Right lobe of liver (tissue), 6 donors: Measurements from ENCODE around the gene PITPNM3. TPM values are rescaled to one million over a fixed set of nuclear protein-coding genes. Genes with fewer than 3 reads are reported as not detected.
A peak's percentile ranks its signal among the peaks of the same experiment; 100 is the strongest.

Experiments used
- ATAC-seq, 4 donors: fragments of 200-7000 bp; cut with Tn5 transposase; one replicate each; pipeline ENCODE4 v1.9.1; 2020; ENCODE audit warnings: mild to moderate bottlenecking in 4 of 4, moderate library complexity in 4 of 4
- DNase-seq, 3 donors: peaks; one replicate each; pipeline ENCODE4 v3.0.0-alpha.2; 2020
- H3K27ac ChIP-seq, 3 donors: fragments of 200-600 bp; one replicate each; pipeline ENCODE4 v1.8.0; 2022
- H3K27me3 ChIP-seq, 2 donors: fragments of 200-600 bp; one replicate each; pipeline ENCODE4 v1.8.0; 2022
- H3K36me3 ChIP-seq, 4 donors: fragments of 200-600 bp; sonication (generic) in 1 of 4; one replicate each; pipeline versions ENCODE4 v1.5.1 to v1.8.0; 2017 to 2022; ENCODE audit warnings: control low read depth in 1 of 4
- H3K4me1 ChIP-seq, 4 donors: fragments of 200-600 bp; sonication (generic) in 1 of 4; one replicate each; pipeline versions ENCODE4 v1.5.1 to v1.8.0; 2017 to 2022; ENCODE audit warnings: control low read depth in 1 of 4
- H3K4me3 ChIP-seq, 3 donors: fragments of 200-600 bp; one replicate each; pipeline ENCODE4 v1.8.0; 2022
- H3K9me3 ChIP-seq, 4 donors: fragments of 200-600 bp; sonication (generic) in 1 of 4; one replicate each; pipeline versions ENCODE4 v1.5.1 to v1.8.0; 2017 to 2022; ENCODE audit warnings: control low read depth in 1 of 4
- POLR2A ChIP-seq: fragments of 450-650 bp; IDR thresholded peaks from one replicate; pipeline ENCODE4 v1.6.1; 2017; ENCODE audit warnings: antibody characterized with exemption, mild to moderate bottlenecking
- WGBS: methylation state at CpG from one replicate; pipeline ENCODE4 v1.1.6; 2018; ENCODE audit warnings: low coverage, low lambda C conversion rate; ENCODE audit not compliant: insufficient coverage; ENCODE audit errors: missing lambda C conversion rate; 5-methylcytosine and 5-hydroxymethylcytosine counted together
- intact Hi-C, 2 donors: fragments of 100-400 bp; cut with DNase I; formaldehyde crosslinking; loops; one replicate each; pipeline versions ENCODE4 v1.11.2 to v1.14.1; 2022
- total RNA-seq, 6 experiments: library from RNA; depleted of rRNA in 2 of 6; stranded (reverse); fragments of >200 nt in 2 of 6; fragmentation: NEBNext Ultra II Directional in 3 of 6; extraction: Animal tissue kit (Norgen Biotek cat#: 25700) in 3 of 6; gene quantifications; one replicate each; pipeline versions ENCODE4 v1.1.0 to v1.2.4, GENCODE V29; 2016 to 2023
- TF ChIP-seq, protein P1 (sequence below), 4 donors: fragments of 200-600 bp in 3 of 4; fragments of 450-650 bp in 1 of 4; IDR thresholded peaks; one replicate each; pipeline versions ENCODE4 v1.5.1 to v1.8.0; 2016 to 2022; ENCODE audit warnings: antibody characterized with exemption in 4 of 4, mild to moderate bottlenecking in 2 of 4
- donor health status: DM: no; HTN: yes; CAD: no.
- donor health status: DM: no; HTN: no; CAD: no.
- donor health status: DM: no; HTN: no; CAD: no.
- donor health status: DM: no; HTN: yes; CAD: no.
- donor health status: DM: no; HTN: yes; CAD: no.

The PITPNM3 gene
- total RNA-seq, 6 experiments from 2014 or later = 0.91 to 3.8 (median 1.2) TPM

DNA sequence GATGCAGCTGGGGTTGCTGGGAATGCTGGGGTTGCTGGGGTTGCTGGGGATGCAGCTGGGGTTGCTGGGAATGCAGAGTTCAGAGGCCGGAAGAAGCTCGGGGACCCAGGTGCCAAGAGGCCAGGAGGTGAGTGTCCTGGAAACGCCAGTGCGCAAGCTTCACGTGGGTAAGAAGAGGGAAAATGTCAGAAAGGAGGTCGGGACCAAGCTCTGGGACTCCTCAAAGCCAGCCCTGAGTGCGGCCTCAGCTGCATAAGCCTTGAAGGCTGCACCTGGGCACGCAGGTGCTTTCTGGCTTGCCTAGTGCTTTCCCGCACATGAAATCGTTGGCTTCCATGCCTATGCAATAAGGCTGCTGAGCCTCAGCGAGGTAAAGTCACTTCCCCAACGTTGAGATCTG is 48.3 kb downstream of the PITPNM3 start:
- DNase-seq (no peak), ATAC-seq (no peak)
- TF ChIP-seq, protein P1, sequence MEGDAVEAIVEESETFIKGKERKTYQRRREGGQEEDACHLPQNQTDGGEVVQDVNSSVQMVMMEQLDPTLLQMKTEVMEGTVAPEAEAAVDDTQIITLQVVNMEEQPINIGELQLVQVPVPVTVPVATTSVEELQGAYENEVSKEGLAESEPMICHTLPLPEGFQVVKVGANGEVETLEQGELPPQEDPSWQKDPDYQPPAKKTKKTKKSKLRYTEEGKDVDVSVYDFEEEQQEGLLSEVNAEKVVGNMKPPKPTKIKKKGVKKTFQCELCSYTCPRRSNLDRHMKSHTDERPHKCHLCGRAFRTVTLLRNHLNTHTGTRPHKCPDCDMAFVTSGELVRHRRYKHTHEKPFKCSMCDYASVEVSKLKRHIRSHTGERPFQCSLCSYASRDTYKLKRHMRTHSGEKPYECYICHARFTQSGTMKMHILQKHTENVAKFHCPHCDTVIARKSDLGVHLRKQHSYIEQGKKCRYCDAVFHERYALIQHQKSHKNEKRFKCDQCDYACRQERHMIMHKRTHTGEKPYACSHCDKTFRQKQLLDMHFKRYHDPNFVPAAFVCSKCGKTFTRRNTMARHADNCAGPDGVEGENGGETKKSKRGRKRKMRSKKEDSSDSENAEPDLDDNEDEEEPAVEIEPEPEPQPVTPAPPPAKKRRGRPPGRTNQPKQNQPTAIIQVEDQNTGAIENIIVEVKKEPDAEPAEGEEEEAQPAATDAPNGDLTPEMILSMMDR (IDR thresholded peaks at IDR 0.05) = no peak
- TF ChIP-seq POLR2A = no peak
- Histone ChIP-seq H3K9me3 (no peaks in the 10 kb centered on the region), H3K27ac (no peak overlapping the region), H3K36me3 (no peaks in the 10 kb centered on the region), H3K4me1 (no peaks in the 10 kb centered on the region), H3K4me3 (no peak overlapping the region), H3K27me3 (no peaks in the 10 kb centered on the region)
- WGBS = 50% methylated on average over 4 of the region's 12 CpGs
- intact Hi-C loops = no loop called here

DNA sequence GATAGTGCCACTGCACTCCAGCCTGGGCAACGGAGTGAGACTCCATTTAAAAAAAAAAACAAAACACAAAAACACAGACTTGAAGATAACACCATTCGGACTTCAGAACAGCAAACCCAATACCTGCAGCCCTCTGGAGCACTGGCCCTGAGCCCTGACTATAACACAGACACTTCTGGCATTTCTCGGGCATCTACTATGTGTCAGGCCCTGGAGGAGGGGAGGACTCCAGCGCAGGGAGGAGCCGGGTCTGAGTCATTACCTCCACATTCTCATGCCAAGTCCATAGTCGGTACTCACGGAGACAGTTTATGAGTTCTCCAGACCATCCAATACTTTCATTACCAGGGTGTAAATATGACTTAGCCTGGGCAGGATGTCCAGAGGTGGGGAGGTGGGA is 48.8 kb downstream of the PITPNM3 start:
- no peak for DNase-seq
- Histone ChIP-seq H3K4me1 (no peaks in the 10 kb centered on the region), H3K36me3 (no peaks in the 10 kb centered on the region), H3K27ac (no peak overlapping the region), H3K27me3 (no peaks in the 10 kb centered on the region), H3K4me3 (no peak overlapping the region), H3K9me3 (no peaks in the 10 kb centered on the region)
- intact Hi-C loops = no loop called here
- TF ChIP-seq, protein P1 (IDR thresholded peaks at IDR 0.05) = no peak
- no peak for TF ChIP-seq POLR2A
- WGBS = 84% methylated on average over 7 of the region's 7 CpGs
- ATAC-seq = peak; percentile 16 to 68 (median 42)

DNA sequence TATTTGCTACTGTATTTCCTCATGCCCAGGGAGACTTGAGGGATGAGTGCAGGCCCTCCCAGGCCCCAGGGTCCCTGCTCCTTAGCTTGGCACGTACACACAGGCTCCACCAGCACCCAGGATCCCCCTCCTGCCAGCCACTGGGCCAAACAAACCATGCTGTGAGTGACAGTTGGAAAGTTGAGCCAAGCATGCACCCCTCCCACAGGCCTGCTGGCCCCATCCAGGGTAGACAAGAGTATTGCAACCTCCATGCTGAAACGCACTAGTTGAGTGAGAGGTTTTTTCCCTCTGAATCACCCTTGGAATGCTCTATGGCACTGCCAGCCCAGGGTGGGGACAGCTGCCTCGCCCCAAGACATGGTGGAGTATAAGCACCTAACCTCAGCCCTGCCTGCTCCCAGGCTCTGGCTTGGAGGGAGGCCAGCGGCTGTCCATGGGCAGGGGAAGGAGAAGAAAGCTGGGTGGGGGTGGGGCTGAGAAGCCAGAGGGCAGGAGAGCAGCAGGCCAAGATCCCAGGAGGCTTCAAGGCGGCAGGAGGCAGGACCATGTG is 49.6 kb downstream of the PITPNM3 start:
- no peaks in the 10 kb centered on the region for H3K27me3 ChIP-seq
- no peaks in the 10 kb centered on the region for H3K4me1 ChIP-seq
- no peak for TF ChIP-seq POLR2A
- TF ChIP-seq, protein P1 (IDR thresholded peaks at IDR 0.05) = no peak
- no peak overlapping the region for H3K27ac ChIP-seq
- H3K9me3 ChIP-seq = no peaks in the 10 kb centered on the region
- intact Hi-C loops = no loop called here
- WGBS = 50% methylated on average over 2 of the region's 5 CpGs
- ATAC-seq (no peak), DNase-seq (peak in 1 of 3 donors; percentile 25)
- H3K4me3 ChIP-seq = no peak overlapping the region
- H3K36me3 ChIP-seq = no peaks in the 10 kb centered on the region

DNA sequence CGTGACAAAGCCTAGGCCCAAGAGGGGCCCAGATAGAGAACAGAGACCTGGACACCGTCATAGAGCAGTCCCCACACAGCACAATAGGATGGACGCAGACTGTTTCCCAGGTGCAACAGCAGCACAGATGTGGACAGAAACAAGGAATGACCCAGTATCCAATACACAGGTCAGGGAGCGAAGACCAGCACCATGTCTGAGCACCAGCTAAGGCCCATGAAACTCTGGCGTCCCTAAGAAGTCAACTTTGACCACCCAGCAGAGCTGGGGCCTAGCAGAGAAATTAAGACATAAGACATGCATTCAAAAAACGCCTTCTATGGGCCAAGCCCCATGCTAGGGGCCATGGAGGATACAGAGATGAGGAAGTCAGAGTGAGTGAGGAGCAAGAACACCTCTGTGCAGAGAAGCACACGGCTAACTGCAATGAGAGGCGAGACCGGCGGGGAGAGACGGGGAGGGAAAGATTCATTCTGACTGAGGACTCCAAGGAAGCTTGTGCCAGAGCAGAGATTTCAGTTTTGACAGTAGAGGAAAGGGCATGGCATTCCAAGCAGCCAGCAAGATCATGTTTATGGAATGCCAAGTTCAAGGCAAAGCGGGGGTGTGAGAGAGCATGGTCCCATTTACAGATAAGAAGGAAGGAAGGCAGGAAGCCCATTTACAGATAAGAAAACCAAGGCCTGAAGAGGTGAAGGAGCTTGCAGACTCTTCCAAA is 50.8 kb downstream of the PITPNM3 start:
- intact Hi-C loops = no loop called here
- WGBS = 63% methylated on average over 10 of the region's 12 CpGs
- H3K27ac ChIP-seq = no peak overlapping the region
- TF ChIP-seq, protein P1 (IDR thresholded peaks at IDR 0.05) = no peak
- TF ChIP-seq POLR2A = no peak
- no peak overlapping the region for H3K4me3 ChIP-seq
- H3K4me1 ChIP-seq = no peaks in the 10 kb centered on the region
- ATAC-seq (peak; percentile 27 to 51 (median 36)), DNase-seq (no peak)
- no peaks in the 10 kb centered on the region for H3K9me3 ChIP-seq
- no peaks in the 10 kb centered on the region for H3K27me3 ChIP-seq
- no peaks in the 10 kb centered on the region for H3K36me3 ChIP-seq
